Fibroblast of lung (primary cell): ENCODE measurements around the gene ANKRD52. TPM values are rescaled to one million over a fixed set of nuclear protein-coding genes. Genes with fewer than 3 reads are reported as not detected.

Source experiments
- DNase-seq, 2 donors: peaks; one replicate each; pipeline versions ENCODE4 v3.0.0 to v3.0.0-alpha.2; 2010; ENCODE audit warnings: low read depth in 2 of 2
- H2AFZ ChIP-seq: 2 replicates; pipeline ENCODE4 v1.5.1; 2012; ENCODE audit warnings: low read length, control low read depth, inconsistent platforms
- H3K27ac ChIP-seq: 2 replicates; pipeline ENCODE4 v1.5.1; 2011; ENCODE audit warnings: low read length, control low read depth; ENCODE audit not compliant: insufficient read depth
- H3K27me3 ChIP-seq: 2 replicates; pipeline ENCODE4 v1.5.1; 2011; ENCODE audit warnings: mild to moderate bottlenecking, low read length; ENCODE audit not compliant: control insufficient read depth, insufficient read depth
- H3K36me3 ChIP-seq: 2 replicates; pipeline ENCODE4 v1.5.1; 2011; ENCODE audit warnings: low read length; ENCODE audit not compliant: control insufficient read depth, insufficient read depth
- H3K4me1 ChIP-seq: 2 replicates; pipeline ENCODE4 v1.5.1; 2011; ENCODE audit warnings: low read length; ENCODE audit not compliant: control insufficient read depth, insufficient read depth; ENCODE audit errors: extremely low read depth
- H3K4me2 ChIP-seq: 2 replicates; pipeline ENCODE4 v1.5.1; 2011; ENCODE audit warnings: low read length, control low read depth; ENCODE audit not compliant: insufficient read depth; ENCODE audit errors: extremely low read depth
- H3K4me3 ChIP-seq, 4 experiments: fragments of 200-600 bp in 1 of 4; sonication (generic) in 1 of 4; replicated peaks in 1 of 4; 2 replicates each; pipeline ENCODE4 v1.5.1; 2011 to 2016; ENCODE audit warnings: low read length in 4 of 4, low read depth in 3 of 4, mild to moderate bottlenecking in 3 of 4, control low read depth in 2 of 4, inconsistent platforms in 1 of 4, mixed read lengths in 1 of 4; ENCODE audit not compliant: insufficient read depth in 1 of 4; ENCODE audit errors: control extremely low read depth in 1 of 4
- H3K79me2 ChIP-seq: 2 replicates; pipeline ENCODE4 v1.5.1; 2012; ENCODE audit warnings: mild to moderate bottlenecking, low read length, inconsistent platforms; ENCODE audit not compliant: control insufficient read depth, insufficient read depth
- H3K9ac ChIP-seq: 2 replicates; pipeline ENCODE4 v1.5.1; 2011; ENCODE audit warnings: mild to moderate bottlenecking, low read length, control low read depth; ENCODE audit not compliant: insufficient read depth
- H3K9me3 ChIP-seq: 2 replicates; pipeline ENCODE4 v1.5.1; 2012; ENCODE audit warnings: low read depth, low read length; ENCODE audit not compliant: control insufficient read depth, insufficient read depth
- H4K20me1 ChIP-seq: 2 replicates; pipeline ENCODE4 v1.5.1; 2011; ENCODE audit warnings: low read length; ENCODE audit not compliant: control insufficient read depth, insufficient read depth; ENCODE audit errors: extremely low read depth
- EZH2 ChIP-seq: IDR thresholded peaks from 2 replicates; pipeline ENCODE4 v1.5.1; 2012; ENCODE audit warnings: low read length, control low read depth, mild to moderate bottlenecking; ENCODE audit errors: missing control alignments
- polyA plus RNA-seq, 2 donors: library from polyadenylated mRNA; depleted of rRNA in 1 of 2; stranded (reverse) in 1 of 2; unstranded in 1 of 2; fragments of >200 nt; gene quantifications; 2 replicates each; pipeline ENCODE4 v1.2.1, GENCODE V29; 2011 to 2012; ENCODE audit warnings: missing spikeins in 1 of 2
- total RNA-seq: library from RNA; depleted of rRNA; stranded (reverse); fragments of >200 nt; gene quantifications from 2 replicates; pipeline ENCODE4 v1.2.1, GENCODE V29; 2014
- TF ChIP-seq, protein P1 (sequence below), 2 donors: IDR thresholded peaks in 1 of 2; conservative IDR thresholded peaks in 1 of 2; 1 replicate in 1 of 2; 2 replicates in 1 of 2; pipeline ENCODE4 v1.5.1; 2011 to 2012; ENCODE audit warnings: low read length in 2 of 2, control low read depth in 1 of 2, inconsistent platforms in 1 of 2, low read depth in 1 of 2, mild to moderate bottlenecking in 1 of 2

The ANKRD52 gene
- total and polyA plus RNA-seq, 2 donors (not counting 1 experiment from before 2014, with no cell fraction given) = 12.2 to 14.9 TPM

DNA sequence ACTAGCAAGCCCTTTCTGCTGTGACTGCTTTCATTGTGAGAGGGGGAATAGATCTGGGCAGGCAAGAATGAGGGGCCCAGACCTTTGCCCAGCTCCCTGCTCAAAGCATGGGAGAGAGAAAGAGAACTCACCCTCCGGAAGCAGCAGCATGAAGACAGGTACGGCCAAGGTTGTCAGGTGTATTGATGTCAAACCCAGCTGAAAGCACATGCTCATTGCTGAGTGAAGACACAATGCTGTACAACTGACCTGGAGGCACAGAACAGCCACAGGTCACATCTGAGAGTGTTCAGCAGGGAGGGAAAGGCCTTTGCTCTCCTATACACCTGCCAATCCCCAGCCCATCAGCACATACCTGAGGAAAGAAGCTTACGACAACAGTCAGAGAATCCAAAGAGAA, 5.5 kb downstream of the ANKRD52 start:
- H3K27me3 ChIP-seq = no peaks in the 10 kb centered on the region
- no peaks in the 10 kb centered on the region for H4K20me1 ChIP-seq
- no peak overlapping the region for H3K4me2 ChIP-seq
- no peak overlapping the region for H2AFZ ChIP-seq
- H3K4me3 ChIP-seq = no peak overlapping the region
- no peak overlapping the region for H3K27ac ChIP-seq
- TF ChIP-seq, protein P1, sequence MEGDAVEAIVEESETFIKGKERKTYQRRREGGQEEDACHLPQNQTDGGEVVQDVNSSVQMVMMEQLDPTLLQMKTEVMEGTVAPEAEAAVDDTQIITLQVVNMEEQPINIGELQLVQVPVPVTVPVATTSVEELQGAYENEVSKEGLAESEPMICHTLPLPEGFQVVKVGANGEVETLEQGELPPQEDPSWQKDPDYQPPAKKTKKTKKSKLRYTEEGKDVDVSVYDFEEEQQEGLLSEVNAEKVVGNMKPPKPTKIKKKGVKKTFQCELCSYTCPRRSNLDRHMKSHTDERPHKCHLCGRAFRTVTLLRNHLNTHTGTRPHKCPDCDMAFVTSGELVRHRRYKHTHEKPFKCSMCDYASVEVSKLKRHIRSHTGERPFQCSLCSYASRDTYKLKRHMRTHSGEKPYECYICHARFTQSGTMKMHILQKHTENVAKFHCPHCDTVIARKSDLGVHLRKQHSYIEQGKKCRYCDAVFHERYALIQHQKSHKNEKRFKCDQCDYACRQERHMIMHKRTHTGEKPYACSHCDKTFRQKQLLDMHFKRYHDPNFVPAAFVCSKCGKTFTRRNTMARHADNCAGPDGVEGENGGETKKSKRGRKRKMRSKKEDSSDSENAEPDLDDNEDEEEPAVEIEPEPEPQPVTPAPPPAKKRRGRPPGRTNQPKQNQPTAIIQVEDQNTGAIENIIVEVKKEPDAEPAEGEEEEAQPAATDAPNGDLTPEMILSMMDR (conservative IDR thresholded peaks at IDR 0.05 in 1 of 2, IDR thresholded peaks at IDR 0.05 in 1 of 2; ENCODE audit: low read depth in 1 of 2, low read length in 2 of 2) = no peak
- no peak for TF ChIP-seq EZH2
- no peak for DNase-seq
- peaks cover 45% of the 10 kb centered on the region for H3K36me3 ChIP-seq
- H3K9me3 ChIP-seq = no peaks in the 10 kb centered on the region
- peaks cover 31% of the 10 kb centered on the region for H3K79me2 ChIP-seq
- no peak overlapping the region for H3K9ac ChIP-seq
- peaks cover 11% of the 10 kb centered on the region for H3K4me1 ChIP-seq

DNA sequence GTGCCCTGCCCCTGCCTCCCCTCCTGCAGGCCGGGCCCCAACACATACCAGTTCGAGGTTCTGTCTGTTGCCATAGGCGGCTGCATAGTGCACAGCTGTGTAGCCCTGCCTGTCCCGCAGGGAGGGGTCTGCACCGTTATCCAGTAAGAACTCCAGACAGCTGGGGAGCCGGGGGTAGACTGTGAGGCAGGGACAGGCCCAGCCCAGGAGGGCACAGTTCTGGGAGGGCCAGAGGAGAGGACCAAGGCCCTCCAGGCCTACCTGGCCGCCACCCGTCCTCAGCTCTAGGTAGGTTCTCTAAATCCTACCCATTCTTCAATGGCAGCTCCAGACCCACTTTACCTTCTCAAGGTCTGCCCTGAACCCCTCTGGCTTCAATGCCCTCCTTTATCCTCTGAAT, 9.5 kb downstream of the ANKRD52 start:
- Histone ChIP-seq H3K4me2 (no peak overlapping the region), H3K4me1 (no peaks in the 10 kb centered on the region), H3K9ac (no peak overlapping the region), H2AFZ (no peak overlapping the region), H3K4me3 (no peak overlapping the region), H3K79me2 (peaks cover 1% of the 10 kb centered on the region), H3K27ac (no peak overlapping the region), H3K27me3 (no peaks in the 10 kb centered on the region), H3K9me3 (no peaks in the 10 kb centered on the region), H4K20me1 (no peaks in the 10 kb centered on the region), H3K36me3 (peaks cover 50% of the 10 kb centered on the region)
- TF ChIP-seq, protein P1 (conservative IDR thresholded peaks at IDR 0.05 in 1 of 2, IDR thresholded peaks at IDR 0.05 in 1 of 2; ENCODE audit: low read depth in 1 of 2, low read length in 2 of 2) = no peak
- no peak for TF ChIP-seq EZH2
- DNase-seq = no peak

DNA sequence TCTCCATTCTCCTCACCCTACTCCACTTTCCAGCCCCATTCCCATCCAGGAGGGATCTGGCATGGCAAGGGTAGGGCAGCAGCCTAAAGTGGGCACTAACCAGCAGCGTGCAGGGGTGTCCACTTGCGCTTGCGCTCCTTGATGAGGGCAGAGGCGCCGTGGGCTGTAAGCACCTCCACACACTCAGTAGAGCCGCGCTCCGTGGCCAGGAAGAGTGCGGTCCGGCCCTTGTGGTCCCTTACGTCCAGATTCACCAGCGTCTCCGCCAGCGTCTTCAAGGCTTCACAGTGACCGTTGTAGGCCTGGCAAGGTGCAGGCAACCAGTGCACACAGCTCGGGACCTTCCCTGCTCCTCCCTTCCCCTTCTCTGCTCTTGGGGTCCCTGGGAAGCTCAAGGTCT, 10.3 kb downstream of the ANKRD52 start:
- H3K27ac ChIP-seq = no peak overlapping the region
- no peak for DNase-seq
- no peaks in the 10 kb centered on the region for H3K9me3 ChIP-seq
- H3K4me3 ChIP-seq = no peak overlapping the region
- H2AFZ ChIP-seq = no peak overlapping the region
- TF ChIP-seq EZH2 = no peak
- TF ChIP-seq, protein P1 (conservative IDR thresholded peaks at IDR 0.05 in 1 of 2, IDR thresholded peaks at IDR 0.05 in 1 of 2; ENCODE audit: low read depth in 1 of 2, low read length in 2 of 2) = no peak
- H3K36me3 ChIP-seq = peaks cover 49% of the 10 kb centered on the region
- no peak overlapping the region for H3K9ac ChIP-seq
- H3K4me2 ChIP-seq = no peak overlapping the region
- no peaks in the 10 kb centered on the region for H3K27me3 ChIP-seq
- peaks cover 1% of the 10 kb centered on the region for H3K79me2 ChIP-seq
- H4K20me1 ChIP-seq = no peaks in the 10 kb centered on the region
- H3K4me1 ChIP-seq = no peaks in the 10 kb centered on the region
